IMR-90 (cell line): Measurements from ENCODE around the gene NFASC. TPM values are rescaled to one million over a fixed set of nuclear protein-coding genes. Genes with fewer than 3 reads are reported as not detected.

Source experiments
- ATAC-seq: fragments of 200-7000 bp; cut with Tn5 transposase; 2 replicates; pipeline ENCODE4 v1.9.1; 2020; ENCODE audit warnings: low read depth, mild to moderate bottlenecking, moderate library complexity
- BruUV-seq: library from RNA; stranded (reverse); fragments of 400-500 nt; replicated peaks from 2 replicates; lab custom pipeline; 2021; lab: Mats Ljungman, UMichigan
- CTCF ChIA-PET: fragments of 300-600 bp; formaldehyde crosslinking; extraction: SDS; loops from one replicate; lab custom pipeline; 2021; ENCODE audit warnings: antibody characterized with exemption; lab: Yijun Ruan, JAX
- POLR2A ChIA-PET: fragments of 300-600 bp; sonication (Branson Sonifier 250); formaldehyde crosslinking; loops from one replicate; lab custom pipeline; 2022; ENCODE audit warnings: antibody characterized with exemption; ENCODE audit not compliant: unreplicated experiment; lab: Charles Lee
- DNase-seq: peaks from one replicate; pipeline ENCODE4 v3.0.0; 2013
- H2AFZ ChIP-seq: replicated peaks from 2 replicates; pipeline ENCODE3; 2013; ENCODE audit warnings: low read length, mild to moderate bottlenecking; ENCODE audit not compliant: poor library complexity
- H2AK5ac ChIP-seq: 2 replicates; pipeline ENCODE4 v1.6.1; 2013; ENCODE audit warnings: low read depth, low read length, inconsistent platforms
- H2AK9ac ChIP-seq: replicated peaks from 2 replicates; pipeline ENCODE3; 2013; ENCODE audit warnings: mild to moderate bottlenecking, low read depth, low read length, moderate library complexity; ENCODE audit not compliant: poor library complexity
- H2BK120ac ChIP-seq: 2 replicates; pipeline ENCODE4 v1.6.1; 2013; ENCODE audit warnings: low read depth, low read length, inconsistent platforms
- H2BK15ac ChIP-seq: 3 replicates; pipeline ENCODE4 v1.6.1; 2013; ENCODE audit warnings: low read depth, low read length, inconsistent platforms
- H2BK20ac ChIP-seq: 2 replicates; pipeline ENCODE4 v1.6.1; 2013; ENCODE audit warnings: low read depth, mild to moderate bottlenecking, inconsistent platforms, low read length, moderate library complexity
- H2BK5ac ChIP-seq: 2 replicates; pipeline ENCODE4 v1.6.1; 2013; ENCODE audit warnings: mild to moderate bottlenecking, low read depth, low read length, inconsistent platforms; ENCODE audit not compliant: poor library complexity, severe bottlenecking
- H3K14ac ChIP-seq: replicated peaks from 2 replicates; pipeline ENCODE4 v1.6.1; 2013; ENCODE audit warnings: low read depth, low read length, inconsistent platforms
- H3K18ac ChIP-seq: 2 replicates; pipeline ENCODE4 v1.6.1; 2013; ENCODE audit warnings: low read depth, low read length, control low read depth
- H3K23ac ChIP-seq: 2 replicates; pipeline ENCODE4 v1.6.1; 2013; ENCODE audit warnings: low read depth, low read length, inconsistent platforms
- H3K27ac ChIP-seq: 2 replicates; pipeline ENCODE4 v1.5.1; 2013; ENCODE audit warnings: mild to moderate bottlenecking, control low read depth, low read length; ENCODE audit not compliant: insufficient read depth
- H3K27me3 ChIP-seq: 2 replicates; pipeline ENCODE4 v1.6.1; 2013; ENCODE audit warnings: low read length; ENCODE audit not compliant: control insufficient read depth, insufficient read depth
- H3K36me3 ChIP-seq: 2 replicates; pipeline ENCODE4 v1.6.1; 2013; ENCODE audit warnings: low read length, mixed read lengths; ENCODE audit not compliant: control insufficient read depth, insufficient read depth
- H3K4ac ChIP-seq: 2 replicates; pipeline ENCODE4 v1.6.1; 2013; ENCODE audit warnings: low read depth, low read length, inconsistent platforms
- H3K4me1 ChIP-seq: 2 replicates; pipeline ENCODE4 v1.6.1; 2013; ENCODE audit warnings: low read length, mixed read lengths; ENCODE audit not compliant: control insufficient read depth, insufficient read depth
- H3K4me2 ChIP-seq: 2 replicates; pipeline ENCODE4 v1.6.1; 2013; ENCODE audit warnings: low read depth, mild to moderate bottlenecking, control low read depth, low read length, moderate library complexity
- H3K4me3 ChIP-seq: 2 replicates; pipeline ENCODE4 v1.5.1; 2013; ENCODE audit warnings: low read depth, mild to moderate bottlenecking, control low read depth, low read length, moderate library complexity; ENCODE audit not compliant: insufficient read depth
- H3K56ac ChIP-seq: 2 replicates; pipeline ENCODE4 v1.6.1; 2013; ENCODE audit warnings: low read length, inconsistent platforms; ENCODE audit not compliant: insufficient read depth; ENCODE audit errors: extremely low read depth
- H3K79me1 ChIP-seq, 2 experiments: 2 replicates each; pipeline ENCODE4 v1.6.1; 2013; ENCODE audit warnings: low read length in 2 of 2, inconsistent platforms in 1 of 2, low read depth in 1 of 2
- H3K9ac ChIP-seq: 2 replicates; pipeline ENCODE4 v1.6.1; 2013; ENCODE audit warnings: low read depth, low read length, control low read depth
- H3K9me1 ChIP-seq: 2 replicates; pipeline ENCODE4 v1.6.1; 2013; ENCODE audit warnings: low read length, inconsistent platforms; ENCODE audit not compliant: insufficient read depth
- H3K9me3 ChIP-seq: 2 replicates; pipeline ENCODE4 v1.6.1; 2013; ENCODE audit warnings: low read length; ENCODE audit not compliant: control insufficient read depth, insufficient read depth
- H4K20me1 ChIP-seq: 2 replicates; pipeline ENCODE4 v1.6.1; 2013; ENCODE audit warnings: low read length, inconsistent platforms; ENCODE audit not compliant: insufficient read depth
- H4K5ac ChIP-seq: 2 replicates; pipeline ENCODE4 v1.6.1; 2013; ENCODE audit warnings: mild to moderate bottlenecking, low read depth, low read length, control low read depth
- H4K8ac ChIP-seq, 2 experiments: 2 replicates each; pipeline ENCODE4 v1.6.1; 2013; ENCODE audit warnings: low read depth in 2 of 2, low read length in 2 of 2, control low read depth in 1 of 2, inconsistent platforms in 1 of 2
- H4K91ac ChIP-seq: 2 replicates; pipeline ENCODE4 v1.6.1; 2013; ENCODE audit warnings: low read depth, low read length, inconsistent platforms; ENCODE audit not compliant: insufficient read depth
- BHLHE40 ChIP-seq: fragments of 150-350 bp; IDR thresholded peaks from 2 replicates; pipeline ENCODE4 v1.6.1; 2016; ENCODE audit warnings: mild to moderate bottlenecking, low read depth, low read length
- CTCF ChIP-seq: conservative IDR thresholded peaks from 2 replicates; pipeline ENCODE4 v1.5.1; 2012; ENCODE audit warnings: mild to moderate bottlenecking, low read depth, low read length, improper control_type of control experiment
- FOS ChIP-seq: fragments of 150-350 bp; IDR thresholded peaks from 2 replicates; pipeline ENCODE4 v1.6.1; 2016; ENCODE audit warnings: low read depth, low read length
- NFE2L2 ChIP-seq: fragments of 150-350 bp; IDR thresholded peaks from 2 replicates; pipeline ENCODE4 v1.6.1; 2016; ENCODE audit warnings: low read depth, mild to moderate bottlenecking, low read length
- RCOR1 ChIP-seq: IDR thresholded peaks from 2 replicates; pipeline ENCODE4 v1.6.1; 2012; ENCODE audit warnings: mild to moderate bottlenecking, low read length, improper control_type of control experiment; ENCODE audit not compliant: insufficient replicate concordance
- WGBS, 2 experiments: methylation state at CpG; one replicate each; pipeline versions ENCODE4 v1.1.5 to v1.1.7; 2013; ENCODE audit warnings: missing lambda C conversion rate in 2 of 2; ENCODE audit not compliant: insufficient read length in 1 of 2; ENCODE audit errors: extremely low coverage in 2 of 2; 5-methylcytosine and 5-hydroxymethylcytosine counted together
- dilution Hi-C: fragments of 300-500 bp; cut with HindIII; formaldehyde crosslinking; loops from one replicate; pipeline ENCODE4 v1.14.3; 2018; ENCODE audit warnings: low sequenced_read_pairs; ENCODE audit not compliant: unreplicated experiment
- in situ Hi-C: fragments of 300-500 bp; cut with MboI; formaldehyde crosslinking; loops from 3 replicates; pipeline ENCODE4 v1.14.3; 2019; ENCODE audit warnings: low sequenced_read_pairs, inconsistent platforms, mixed read lengths
- intact Hi-C: fragments of 100-400 bp; cut with micrococcal nuclease; formaldehyde crosslinking; loops from 2 replicates; pipeline ENCODE4 v1.10.0; 2022
- polyA plus RNA-seq, 3 experiments: library from polyadenylated mRNA; depleted of rRNA; stranded (reverse); fragments of >200 nt; gene quantifications; 2 replicates each; pipeline ENCODE4 v1.2.3, GENCODE V29; 2012; ENCODE audit warnings: low replicate concordance in 1 of 3
- total RNA-seq: library from RNA; depleted of rRNA; stranded (reverse); fragments of >200 nt; gene quantifications from 2 replicates; pipeline ENCODE4 v1.2.3, GENCODE V29; 2012
- TF ChIP-seq, protein P1 (sequence below): fragments of 150-350 bp; IDR thresholded peaks from 2 replicates; pipeline ENCODE4 v1.6.1; 2016; ENCODE audit warnings: low read depth, mild to moderate bottlenecking, low read length, moderate library complexity, borderline replicate concordance

NFASC gene
- total and polyA plus RNA-seq, 2 of the 4 experiments (the other 2 are of a cell fraction): 0.18 to 0.79 TPM

DNA sequence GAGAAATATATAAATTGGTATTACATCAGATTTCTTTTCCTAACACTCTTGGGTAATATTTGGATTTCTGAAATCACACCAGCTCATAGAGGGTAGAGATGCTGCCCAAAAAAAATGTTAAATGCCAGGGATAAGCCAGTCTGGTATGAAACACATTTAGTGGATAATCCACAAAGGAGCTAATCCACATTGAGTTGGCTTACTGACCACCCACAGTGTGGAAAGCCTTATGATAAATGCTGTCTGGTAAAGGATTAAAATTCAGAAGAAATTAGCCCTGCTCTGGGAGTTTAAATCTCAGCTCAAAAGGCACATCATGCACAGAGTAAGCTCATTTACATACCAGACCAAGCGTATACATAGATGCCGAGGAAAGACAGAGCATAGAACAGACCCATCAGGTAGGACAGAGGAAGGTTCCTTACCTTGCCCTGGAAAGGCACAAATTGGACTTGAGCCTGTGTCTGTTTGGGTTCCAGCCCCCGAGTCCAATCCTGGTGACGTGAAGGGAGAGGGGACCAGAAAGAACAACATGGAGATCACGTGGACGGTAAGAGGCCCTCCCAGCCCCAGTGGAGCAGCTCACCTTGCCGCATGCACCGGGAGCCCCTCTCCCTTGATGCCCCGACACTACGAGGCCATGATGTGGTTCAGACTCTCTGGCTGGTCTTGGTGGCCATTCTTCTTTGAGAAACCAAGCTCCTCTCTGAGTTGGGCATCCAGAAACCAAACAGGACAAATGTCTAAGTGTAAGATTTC, 109.4 kb downstream of the NFASC start:
- dilution Hi-C loops (no loop called here), intact Hi-C loops (no loop called here), in situ Hi-C loops (loop anchor here (5.0 to 10.0 kb wide), 2 partner anchors 277 to 355 kb away; no protein-coding TSS in a partner anchor)
- Histone ChIP-seq H2BK20ac (no peak overlapping the region), H2BK5ac (no peak overlapping the region), H4K91ac (no peak overlapping the region), H3K4me3 (no peak overlapping the region), H3K79me1 (no peaks in the 10 kb centered on the region), H3K27ac (no peak overlapping the region), H3K9ac (no peak overlapping the region), H2AK9ac (no peak overlapping the region), H3K18ac (no peak overlapping the region), H3K36me3 (no peaks in the 10 kb centered on the region), H4K5ac (no peak overlapping the region), H3K56ac (no peak overlapping the region), H3K9me3 (no peaks in the 10 kb centered on the region), H2AK5ac (no peak overlapping the region), H3K23ac (no peak overlapping the region), H3K4me1 (no peaks in the 10 kb centered on the region), H3K27me3 (peaks cover 31% of the 10 kb centered on the region), H2BK15ac (no peak overlapping the region), H3K4me2 (no peak overlapping the region), H2BK120ac (no peak overlapping the region), H4K20me1 (no peaks in the 10 kb centered on the region; the same call in 1 of the 2 replicates), H4K8ac (no peak overlapping the region), H3K14ac (no peak overlapping the region), H3K9me1 (no peaks in the 10 kb centered on the region), H2AFZ (no peak overlapping the region), H3K4ac (no peak overlapping the region)
- TF ChIP-seq, protein P1, sequence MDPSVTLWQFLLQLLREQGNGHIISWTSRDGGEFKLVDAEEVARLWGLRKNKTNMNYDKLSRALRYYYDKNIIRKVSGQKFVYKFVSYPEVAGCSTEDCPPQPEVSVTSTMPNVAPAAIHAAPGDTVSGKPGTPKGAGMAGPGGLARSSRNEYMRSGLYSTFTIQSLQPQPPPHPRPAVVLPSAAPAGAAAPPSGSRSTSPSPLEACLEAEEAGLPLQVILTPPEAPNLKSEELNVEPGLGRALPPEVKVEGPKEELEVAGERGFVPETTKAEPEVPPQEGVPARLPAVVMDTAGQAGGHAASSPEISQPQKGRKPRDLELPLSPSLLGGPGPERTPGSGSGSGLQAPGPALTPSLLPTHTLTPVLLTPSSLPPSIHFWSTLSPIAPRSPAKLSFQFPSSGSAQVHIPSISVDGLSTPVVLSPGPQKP: no peak
- TF ChIP-seq CTCF: no peak
- no peak for TF ChIP-seq NFE2L2
- TF ChIP-seq BHLHE40: no peak
- no peak for TF ChIP-seq FOS
- TF ChIP-seq RCOR1: no peak
- DNase-seq (no peak), ATAC-seq (no peak)
- 64% methylated on average over 9 of the region's 10 CpGs; no CpG with 5 or more reads in 1 of the 2 experiments for WGBS, 2 experiments
- CTCF ChIA-PET: interaction anchor here (1.9 to 2.1 kb wide), 2 partner anchors 9 to 276 kb away, joined by 7 to 8 read pairs; no protein-coding TSS in a partner anchor
- BruUV-seq: no TSS peak
- POLR2A ChIA-PET: no interaction called here
